GM21515 (cell line): ENCODE results near the gene DDIT3.
"Not testable (repeated sequence)": the region's sequence is repeated elsewhere in the genome, so short reads cannot be mapped to it uniquely, and the experiment has no call there.

Source experiments
- ATAC-seq: cut with Tn5 transposase; IDR thresholded peaks from one replicate; pipeline ENCODE4 v1.9.1; 2021; ENCODE audit not compliant: unreplicated experiment

Gene DDIT3

DNA sequence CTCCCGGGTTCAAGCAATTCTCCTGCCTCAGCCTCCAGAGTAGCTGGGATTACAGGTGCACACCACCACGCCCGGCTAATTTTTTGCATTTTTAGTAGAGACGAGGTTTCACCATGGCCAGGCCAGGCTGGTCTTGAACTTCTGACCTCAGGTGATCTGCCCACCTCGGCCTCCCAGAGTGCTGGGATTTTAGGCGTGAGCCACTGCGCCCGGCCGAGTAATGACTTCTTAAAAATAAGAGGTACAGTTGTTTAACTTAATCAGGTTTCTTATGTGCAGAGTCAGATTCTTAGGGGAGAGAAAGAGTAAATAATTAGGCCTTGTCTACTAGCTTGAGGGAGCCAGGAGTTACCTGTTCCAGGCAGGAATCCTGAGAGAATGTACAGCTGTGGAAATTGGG lies 6.1 kb downstream of the DDIT3 start:
- ATAC-seq = not testable (repeated sequence)

DNA sequence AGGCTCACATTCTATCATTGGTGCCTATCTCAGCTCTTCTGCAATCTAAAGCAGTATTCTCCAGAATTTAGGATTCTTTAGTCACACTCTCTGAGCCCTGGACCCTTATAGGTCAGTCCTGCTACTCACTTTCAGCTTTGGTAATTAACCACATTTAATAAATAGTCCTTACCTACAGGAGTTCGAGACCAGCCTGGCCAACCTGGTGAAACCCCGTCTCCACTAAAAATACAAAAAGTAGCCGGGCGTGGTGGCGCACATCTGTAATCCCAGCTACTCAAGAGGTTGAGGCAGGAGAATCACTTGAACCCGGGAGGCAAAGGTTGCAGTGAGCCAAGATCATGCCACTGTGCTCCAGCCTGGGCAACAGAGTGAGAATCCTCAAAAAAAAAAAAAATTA lies 6.6 kb downstream of the DDIT3 start:
- not testable (repeated sequence) for ATAC-seq

- no peak for ATAC-seq
Observed at GRCh38 chr12:57513266-57513665, 7.0 kb downstream of the DDIT3 start.

GRCh38 chr12:57512665-57513064 lies 7.6 kb downstream of the DDIT3 start:
- no peak for ATAC-seq

DNA sequence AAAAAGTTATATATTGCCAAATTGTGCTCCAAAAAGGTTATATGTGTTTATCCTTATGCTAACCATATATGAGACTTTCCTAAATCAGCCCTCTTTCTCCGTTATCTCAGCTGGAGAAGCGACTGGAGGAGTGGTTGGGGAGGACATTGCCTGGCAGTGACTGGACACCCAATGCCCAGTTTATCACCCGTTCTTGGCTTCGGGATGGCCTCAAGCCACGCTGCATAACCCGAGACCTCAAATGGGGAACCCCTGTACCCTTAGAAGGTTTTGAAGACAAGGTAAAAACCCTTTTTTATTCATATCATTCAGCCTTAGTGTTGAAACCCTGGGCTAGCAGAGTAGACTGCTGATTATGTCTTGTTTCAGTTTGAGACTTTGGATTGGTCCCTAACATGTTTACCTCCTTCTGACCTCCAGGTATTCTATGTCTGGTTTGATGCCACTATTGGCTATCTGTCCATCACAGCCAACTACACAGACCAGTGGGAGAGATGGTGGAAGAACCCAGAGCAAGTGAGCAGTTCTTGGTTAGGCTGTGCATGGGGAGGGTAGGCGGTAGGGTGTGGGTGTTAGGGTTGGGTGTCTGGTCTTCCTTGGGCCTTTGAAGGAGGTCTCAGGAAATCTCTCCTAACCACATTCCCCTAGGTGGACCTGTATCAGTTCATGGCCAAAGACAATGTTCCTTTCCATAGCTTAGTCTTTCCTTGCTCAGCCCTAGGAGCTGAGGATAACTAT lies 8.6 kb downstream of the DDIT3 start:
- ATAC-seq = no peak

DNA sequence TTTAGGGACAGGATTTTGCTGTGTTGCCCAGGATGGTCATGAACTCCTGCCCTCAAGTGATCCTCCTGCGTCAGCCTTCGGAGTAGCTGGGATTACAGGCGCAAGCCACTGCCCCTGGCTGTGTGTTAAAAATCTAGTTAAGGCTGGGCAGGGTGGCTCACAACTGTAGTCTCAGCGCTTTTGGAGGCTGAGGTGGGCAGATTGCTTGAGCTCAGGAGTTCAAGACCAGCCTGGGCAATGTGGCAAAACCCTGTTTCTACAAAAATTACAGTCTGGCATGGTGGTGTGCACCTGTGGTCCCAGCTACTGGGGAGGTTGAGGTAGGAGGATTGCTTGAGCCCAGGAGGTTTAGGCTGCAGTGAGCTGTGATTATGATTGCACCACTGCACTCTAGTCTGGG lies 9.2 kb downstream of the DDIT3 start:
- no peak for ATAC-seq

GRCh38 chr12:57507796-57508195 lies 12.5 kb downstream of the DDIT3 start:
- not testable (repeated sequence) for ATAC-seq

GRCh38 chr12:57506541-57506940 lies 13.8 kb downstream of the DDIT3 start:
- ATAC-seq = not testable (repeated sequence)

GRCh38 chr12:57502311-57502969 lies 17.9 kb downstream of the DDIT3 start:
- not testable (repeated sequence) for ATAC-seq

- no peak for ATAC-seq
Observed at GRCh38 chr12:57500213-57500612, 20.1 kb downstream of the DDIT3 start.

DNA sequence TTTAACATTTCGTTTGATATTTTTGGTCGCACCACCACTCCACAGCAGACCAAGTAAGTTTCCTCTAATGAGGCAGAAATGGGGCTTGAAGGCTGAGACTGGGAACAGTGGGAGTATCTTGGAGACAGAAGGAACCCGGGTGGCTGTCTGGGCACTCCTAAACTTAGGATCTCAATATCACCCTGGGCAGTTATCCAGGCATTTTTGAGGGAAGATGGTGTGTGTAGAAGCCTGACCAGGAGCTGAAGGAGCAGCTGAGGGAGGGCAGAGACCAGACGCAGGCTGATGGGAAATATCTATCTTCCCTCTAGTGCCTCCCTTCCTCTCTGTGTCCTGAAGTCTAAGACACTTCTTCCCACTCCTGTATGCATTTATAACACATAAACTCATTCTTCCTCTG lies 21.7 kb downstream of the DDIT3 start:
- no peak for ATAC-seq

- no peak for ATAC-seq
Observed at GRCh38 chr12:57498132-57498502, 22.2 kb downstream of the DDIT3 start.

- no peak for ATAC-seq
Observed at GRCh38 chr12:57497223-57498131, 22.8 kb downstream of the DDIT3 start.

DNA sequence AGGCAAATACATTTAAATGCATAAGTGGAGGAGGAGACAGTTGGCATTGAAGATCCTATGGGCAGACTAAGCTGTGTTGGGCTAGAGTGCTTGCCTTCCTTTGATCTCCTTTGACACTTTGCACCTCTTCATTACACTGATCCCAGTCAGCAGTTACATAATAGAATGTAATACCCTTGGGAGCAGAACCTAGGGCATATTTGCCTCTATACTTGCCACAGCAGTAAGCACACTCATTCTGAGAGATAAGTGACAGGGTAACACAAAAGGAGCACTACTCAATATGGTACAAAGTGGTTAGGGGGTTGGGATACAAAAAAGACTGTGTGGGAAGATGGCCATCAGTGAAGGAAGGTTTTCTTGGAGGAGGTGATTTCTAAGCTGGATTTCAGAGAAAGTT lies 23.5 kb downstream of the DDIT3 start:
- no peak for ATAC-seq

- ATAC-seq = not testable (repeated sequence)
Observed at GRCh38 chr12:57495051-57495701, 25.1 kb downstream of the DDIT3 start.

DNA sequence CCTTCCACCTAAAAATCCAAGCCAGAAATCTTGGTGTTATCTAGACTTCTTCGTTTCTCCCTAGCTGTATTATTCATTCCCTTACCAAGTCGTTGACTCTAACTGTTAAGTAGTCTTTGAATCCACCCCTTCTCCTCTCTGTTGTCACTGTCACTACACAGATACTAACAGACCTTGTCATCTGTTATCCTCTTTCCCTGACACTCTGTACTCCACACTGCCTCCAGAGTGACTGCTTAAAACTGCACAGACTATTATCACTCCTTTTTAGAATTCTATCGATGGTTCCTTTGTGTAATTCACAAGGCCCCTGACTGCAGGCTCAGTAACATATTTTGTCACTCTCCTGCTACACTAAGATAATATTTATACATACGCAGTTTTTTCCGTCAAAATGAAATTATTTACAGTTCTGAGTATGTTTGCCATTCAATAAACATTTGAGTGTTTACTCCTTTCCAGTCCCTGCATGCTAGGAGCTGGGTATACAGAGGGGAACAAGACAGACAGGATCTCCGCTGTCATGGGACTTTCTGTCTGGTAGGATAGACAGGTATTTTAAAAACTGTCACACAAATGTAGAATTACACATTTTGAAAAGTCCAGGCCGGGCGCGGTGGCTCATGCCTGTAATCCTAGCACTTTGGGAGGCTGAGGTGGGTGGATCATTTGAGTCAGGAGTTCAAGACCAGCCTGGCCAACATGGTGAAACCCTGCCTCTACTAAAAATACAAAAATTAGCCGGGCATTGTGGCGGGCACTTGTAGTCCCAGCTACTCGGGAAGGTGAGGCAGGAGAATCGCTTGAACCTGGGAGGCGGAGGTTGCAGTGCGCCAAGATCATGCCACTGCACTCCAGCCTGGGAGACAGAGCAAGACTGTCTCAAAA lies 28.7 kb downstream of the DDIT3 start:
- no peak for ATAC-seq

GRCh38 chr12:57490126-57490525 lies 30.2 kb downstream of the DDIT3 start:
- ATAC-seq = no peak

DNA sequence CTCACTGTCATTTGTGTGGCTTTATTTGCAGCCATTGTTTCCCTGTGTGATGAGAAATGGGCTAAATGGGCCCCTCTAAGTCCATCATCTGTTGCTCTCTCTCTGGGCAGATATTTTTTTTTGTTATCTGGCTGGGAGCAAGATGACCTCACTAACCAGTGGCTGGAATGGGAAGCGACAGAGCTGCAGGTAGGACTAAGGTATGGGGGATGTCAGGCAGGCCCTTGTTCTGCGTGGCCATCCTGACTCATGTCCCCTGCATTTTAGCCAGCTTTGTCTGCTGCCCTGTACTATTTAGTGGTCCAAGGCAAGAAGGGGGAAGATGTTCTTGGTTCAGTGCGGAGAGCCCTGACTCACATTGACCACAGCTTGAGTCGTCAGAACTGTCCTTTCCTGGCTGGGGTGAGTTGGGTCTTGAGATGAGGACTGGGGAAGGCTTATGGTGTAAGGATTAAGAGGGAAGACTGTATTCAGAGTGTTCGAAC lies 31.1 kb downstream of the DDIT3 start:
- ATAC-seq = no peak

- ATAC-seq = peak; percentile 1
Observed at GRCh38 chr12:57488402-57489156, 31.7 kb downstream of the DDIT3 start.
